Body of pancreas (tissue), 4 donors: ENCODE measurements around the gene P2RX3.

ENCODE experiments used
- POLR2A ChIP-seq, 3 donors: fragments of 450-650 bp; IDR thresholded peaks; one replicate each; pipeline ENCODE4 v1.6.1; 2016; ENCODE audit warnings: antibody characterized with exemption in 3 of 3, mild to moderate bottlenecking in 2 of 3
- TF ChIP-seq, protein P1 (sequence below), 7 experiments: fragments of 450-650 bp in 4 of 7; fragments of 200-600 bp in 3 of 7; sonication (generic) in 3 of 7; IDR thresholded peaks; one replicate each; pipeline ENCODE4 v1.5.1; 2016 to 2019; ENCODE audit warnings: antibody characterized with exemption in 7 of 7

DNA sequence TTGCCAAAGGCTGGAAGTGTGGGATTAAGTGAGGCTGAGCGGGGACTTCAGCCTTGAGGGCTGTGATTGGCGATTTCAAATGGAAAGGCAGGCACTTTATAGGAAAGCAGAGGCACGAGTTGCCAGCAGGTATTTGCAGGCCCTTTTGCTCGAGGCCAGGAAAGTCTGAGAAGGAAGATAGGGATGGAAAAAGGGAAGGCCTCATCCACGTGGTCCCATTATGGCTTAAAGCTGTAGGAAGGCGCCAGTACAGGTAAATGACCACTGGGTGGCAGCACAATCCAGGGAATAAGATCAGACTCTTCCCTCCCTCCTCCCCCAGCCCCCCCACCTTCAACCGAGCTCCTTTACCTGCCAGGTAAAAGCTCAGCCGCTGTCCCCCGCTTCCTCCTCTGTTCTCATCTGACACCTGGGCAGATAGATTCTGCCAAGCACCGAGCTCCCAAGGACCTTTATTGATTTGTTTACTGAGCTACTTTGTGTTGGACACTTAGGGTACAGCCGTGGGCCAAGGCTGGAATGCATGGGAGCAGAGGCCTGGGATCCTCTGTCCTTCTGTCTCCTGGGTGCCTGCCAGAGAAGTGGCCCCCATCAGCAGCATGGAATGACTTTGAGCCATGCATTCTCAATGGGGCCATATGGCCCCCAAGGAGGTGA, 7.5 kb downstream of the P2RX3 start:
- TF ChIP-seq, protein P1, sequence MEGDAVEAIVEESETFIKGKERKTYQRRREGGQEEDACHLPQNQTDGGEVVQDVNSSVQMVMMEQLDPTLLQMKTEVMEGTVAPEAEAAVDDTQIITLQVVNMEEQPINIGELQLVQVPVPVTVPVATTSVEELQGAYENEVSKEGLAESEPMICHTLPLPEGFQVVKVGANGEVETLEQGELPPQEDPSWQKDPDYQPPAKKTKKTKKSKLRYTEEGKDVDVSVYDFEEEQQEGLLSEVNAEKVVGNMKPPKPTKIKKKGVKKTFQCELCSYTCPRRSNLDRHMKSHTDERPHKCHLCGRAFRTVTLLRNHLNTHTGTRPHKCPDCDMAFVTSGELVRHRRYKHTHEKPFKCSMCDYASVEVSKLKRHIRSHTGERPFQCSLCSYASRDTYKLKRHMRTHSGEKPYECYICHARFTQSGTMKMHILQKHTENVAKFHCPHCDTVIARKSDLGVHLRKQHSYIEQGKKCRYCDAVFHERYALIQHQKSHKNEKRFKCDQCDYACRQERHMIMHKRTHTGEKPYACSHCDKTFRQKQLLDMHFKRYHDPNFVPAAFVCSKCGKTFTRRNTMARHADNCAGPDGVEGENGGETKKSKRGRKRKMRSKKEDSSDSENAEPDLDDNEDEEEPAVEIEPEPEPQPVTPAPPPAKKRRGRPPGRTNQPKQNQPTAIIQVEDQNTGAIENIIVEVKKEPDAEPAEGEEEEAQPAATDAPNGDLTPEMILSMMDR (IDR thresholded peaks at IDR 0.05), result peak; percentile 75 to 86 (median 84)
- TF ChIP-seq POLR2A (IDR thresholded peaks at IDR 0.05), result no peak
